Spleen (tissue), 11 donors: Measurements from ENCODE around the gene CFAP20DC. TPM values are rescaled to one million over a fixed set of nuclear protein-coding genes. Genes with fewer than 3 reads are reported as not detected.

Source experiments
- DNase-seq: peaks from one replicate; pipeline ENCODE4 v3.0.0-alpha.2; 2020
- H3K27ac ChIP-seq, 8 donors: fragments of 200-600 bp; sonication (generic) in 7 of 8; 1 replicate in 4 of 8; 2 replicates in 4 of 8; pipeline versions ENCODE4 v1.5.0 to v1.8.0; 2016 to 2021; ENCODE audit warnings: inconsistent platforms in 4 of 8, mild to moderate bottlenecking in 4 of 8, moderate library complexity in 1 of 8
- H3K27me3 ChIP-seq, 7 donors: fragments of 200-600 bp; sonication (generic) in 6 of 7; replicated peaks in 1 of 7; 1 replicate in 4 of 7; 2 replicates in 3 of 7; pipeline versions ENCODE4 v1.5.0 to v1.8.0; 2016 to 2021; ENCODE audit warnings: inconsistent platforms in 3 of 7, mild to moderate bottlenecking in 1 of 7
- H3K36me3 ChIP-seq, 6 donors: fragments of 200-600 bp; sonication (generic) in 5 of 6; 1 replicate in 4 of 6; 2 replicates in 2 of 6; pipeline versions ENCODE4 v1.5.0 to v1.8.0; 2016 to 2021; ENCODE audit warnings: inconsistent platforms in 2 of 6
- H3K4me1 ChIP-seq, 6 donors: fragments of 200-600 bp; sonication (generic) in 5 of 6; 1 replicate in 3 of 6; 2 replicates in 3 of 6; pipeline versions ENCODE4 v1.5.0 to v1.8.0; 2016 to 2021; ENCODE audit warnings: inconsistent platforms in 3 of 6
- H3K4me3 ChIP-seq, 8 donors: fragments of 200-600 bp; sonication (generic) in 7 of 8; 1 replicate in 4 of 8; 2 replicates in 4 of 8; pipeline versions ENCODE4 v1.5.0 to v1.8.0; 2016 to 2021; ENCODE audit warnings: inconsistent platforms in 4 of 8, mild to moderate bottlenecking in 4 of 8, moderate library complexity in 2 of 8
- H3K9me3 ChIP-seq, 8 donors: fragments of 200-600 bp; sonication (generic) in 7 of 8; 1 replicate in 4 of 8; 2 replicates in 4 of 8; pipeline versions ENCODE4 v1.5.0 to v1.8.0; 2016 to 2021; ENCODE audit warnings: inconsistent platforms in 4 of 8
- CTCF ChIP-seq, 11 experiments: fragments of 200-600 bp in 7 of 11; fragments of 450-650 bp in 4 of 11; sonication (generic) in 4 of 11; IDR thresholded peaks in 8 of 11; conservative IDR thresholded peaks in 3 of 11; 1 replicate in 7 of 11; 2 replicates in 4 of 11; pipeline versions ENCODE4 v1.4.0 to v1.8.0; 2016 to 2021; ENCODE audit warnings: antibody characterized with exemption in 11 of 11, inconsistent platforms in 4 of 11, mild to moderate bottlenecking in 1 of 11
- POLR2A ChIP-seq, 3 donors: fragments of 450-650 bp; IDR thresholded peaks; one replicate each; pipeline ENCODE4 v1.5.1; 2017; ENCODE audit warnings: antibody characterized with exemption in 3 of 3, mild to moderate bottlenecking in 1 of 3
- POLR2AphosphoS5 ChIP-seq, 3 donors: sonication (generic); formaldehyde crosslinking; IDR thresholded peaks; one replicate each; pipeline ENCODE4 v1.5.1; 2017; ENCODE audit warnings: antibody characterized with exemption in 3 of 3
- WGBS, 5 donors: extraction: QIAGEN DNeasy Blood & Tissue Kit in 3 of 5; methylation state at CpG; one replicate each; pipeline versions ENCODE4 v1.1.5 to v1.1.7; 2013 to 2018; 5-methylcytosine and 5-hydroxymethylcytosine counted together
- intact Hi-C: fragments of 100-400 bp; cut with DNase I; formaldehyde crosslinking; loops from one replicate; pipeline ENCODE4 v1.15.0; 2023; ENCODE audit warnings: low total_unique reads
- polyA plus RNA-seq, 3 donors: library from polyadenylated mRNA; stranded (reverse); fragments of 200-250 nt; gene quantifications; one replicate each; pipeline ENCODE4 v1.2.1, GENCODE V29; 2013
- total RNA-seq, 7 donors: library from RNA; depleted of rRNA in 3 of 7; stranded (reverse); fragments of >200 nt in 3 of 7; fragmentation: NEBNext Ultra II Directional in 4 of 7; extraction: Animal tissue kit (Norgen Biotek cat#: 25700) in 4 of 7; gene quantifications; one replicate each; pipeline versions ENCODE4 v1.1.0 to v1.2.1, GENCODE V29; 2016 to 2021
- donor health status: healthy with polysubstance abuse.
- donor health status: DM: no; HTN: no; CAD: no; lungs with moderate emphysema.
- donor health status: DM: no; HTN: no; CAD: no.
- donor health status: Bipolar disorder and iron deficiency.
- donor health status: healthy.
- donor health status: DM: no; HTN: no; CAD: no.
- donor health status: DM: yes; HTN: yes; CAD: no.

CFAP20DC gene
- total and polyA plus RNA-seq, 10 donors, result 0.20 to 1.2 (median 0.58) TPM

- no peak overlapping the region for H3K4me3 ChIP-seq
- no peaks in the 10 kb centered on the region for H3K4me1 ChIP-seq
- 49 to 76% (median 59%) methylated on average over 1 of the region's 1 CpG for WGBS, 5 donors
- no peak for TF ChIP-seq CTCF (IDR thresholded peaks at IDR 0.05 in 8 of 11, conservative IDR thresholded peaks at IDR 0.05 in 3 of 11)
- no peak for TF ChIP-seq POLR2A (IDR thresholded peaks at IDR 0.05)
- TF ChIP-seq POLR2AphosphoS5 (IDR thresholded peaks at IDR 0.05), result no peak
- DNase-seq, result no peak
- intact Hi-C loops, result no loop called here
- H3K9me3 ChIP-seq, result no peaks in the 10 kb centered on the region
- H3K27me3 ChIP-seq, result no peaks in the 10 kb centered on the region
- H3K27ac ChIP-seq, result no peak overlapping the region
- H3K36me3 ChIP-seq, result no peaks in the 10 kb centered on the region
Measured at GRCh38 chr3:59088761-59089160, 38.9 kb upstream of the CFAP20DC start.

GRCh38 chr3:59085976-59086375 lies 36.2 kb upstream of the CFAP20DC start:
- no peak for TF ChIP-seq POLR2A (IDR thresholded peaks at IDR 0.05)
- no peak for TF ChIP-seq POLR2AphosphoS5 (IDR thresholded peaks at IDR 0.05)
- TF ChIP-seq CTCF (IDR thresholded peaks at IDR 0.05 in 8 of 11, conservative IDR thresholded peaks at IDR 0.05 in 3 of 11), result no peak
- no peak for DNase-seq
- 83 to 93% (median 87%) methylated on average over 3 of the region's 3 CpGs for WGBS, 5 donors
- Histone ChIP-seq H3K36me3 (no peaks in the 10 kb centered on the region), H3K4me3 (no peak overlapping the region), H3K9me3 (no peaks in the 10 kb centered on the region), H3K27me3 (no peaks in the 10 kb centered on the region), H3K4me1 (no peaks in the 10 kb centered on the region), H3K27ac (no peak overlapping the region)
- intact Hi-C loops, result no loop called here

GRCh38 chr3:59084583-59084982 lies 34.8 kb upstream of the CFAP20DC start:
- Histone ChIP-seq H3K4me1 (no peaks in the 10 kb centered on the region), H3K27ac (no peak overlapping the region), H3K9me3 (no peaks in the 10 kb centered on the region), H3K27me3 (no peaks in the 10 kb centered on the region), H3K4me3 (no peak overlapping the region), H3K36me3 (no peaks in the 10 kb centered on the region)
- intact Hi-C loops, result no loop called here
- TF ChIP-seq POLR2AphosphoS5 (IDR thresholded peaks at IDR 0.05), result no peak
- no peak for TF ChIP-seq CTCF (IDR thresholded peaks at IDR 0.05 in 8 of 11, conservative IDR thresholded peaks at IDR 0.05 in 3 of 11)
- no peak for TF ChIP-seq POLR2A (IDR thresholded peaks at IDR 0.05)
- 71 to 90% (median 79%) methylated on average over 1 of the region's 1 CpG for WGBS, 5 donors
- no peak for DNase-seq

- Histone ChIP-seq H3K27me3 (no peaks in the 10 kb centered on the region), H3K4me3 (no peak overlapping the region), H3K36me3 (no peaks in the 10 kb centered on the region), H3K27ac (no peak overlapping the region), H3K4me1 (no peaks in the 10 kb centered on the region), H3K9me3 (no peaks in the 10 kb centered on the region)
- TF ChIP-seq POLR2AphosphoS5 (IDR thresholded peaks at IDR 0.05) (no peak), CTCF (IDR thresholded peaks at IDR 0.05 in 8 of 11, conservative IDR thresholded peaks at IDR 0.05 in 3 of 11) (no peak), POLR2A (IDR thresholded peaks at IDR 0.05) (no peak)
- 63 to 83% (median 71%) methylated on average over 4 of the region's 4 CpGs for WGBS, 5 donors
- intact Hi-C loops, result no loop called here
- no peak for DNase-seq
Measured at GRCh38 chr3:59082106-59082505, 32.3 kb upstream of the CFAP20DC start.
